ENCODE results near the gene RALGPS1. TPM values are rescaled to one million over a fixed set of nuclear protein-coding genes. Genes with fewer than 3 reads are reported as not detected.

Gene RALGPS1
- total and polyA plus RNA-seq, 2 of the 13 experiments (the other 11 are each of a cell fraction or from before 2014, with no cell fraction given): 3.7 to 6.5 TPM

GRCh38 chr9:127109212-127109711, 194.7 kb downstream of the RALGPS1 start (continued):
- peak; percentile 61 for TF ChIP-seq TCF7 (IDR thresholded peaks at IDR 0.05; ENCODE audit: low read depth)
- TF ChIP-seq GLMP (CRISPR knock-in tag; IDR thresholded peaks at IDR 0.05; ENCODE audit: borderline replicate concordance): no peak
- TF ChIP-seq, protein P1, sequence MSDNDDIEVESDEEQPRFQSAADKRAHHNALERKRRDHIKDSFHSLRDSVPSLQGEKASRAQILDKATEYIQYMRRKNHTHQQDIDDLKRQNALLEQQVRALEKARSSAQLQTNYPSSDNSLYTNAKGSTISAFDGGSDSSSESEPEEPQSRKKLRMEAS (IDR thresholded peaks at IDR 0.05): no peak
- TF ChIP-seq GFI1 (CRISPR knock-in tag; IDR thresholded peaks at IDR 0.05; ENCODE audit: borderline replicate concordance): peak; percentile 96; the same call in 1 of the 2 replicates
- TF ChIP-seq ZNF484 (CRISPR knock-in tag; IDR thresholded peaks at IDR 0.05; ENCODE audit: borderline replicate concordance, low read depth): no peak
- 0 out of 2 replicates have a peak, but pooled peaks have one; percentile 31 for TF ChIP-seq ZNF3 (CRISPR knock-in tag; IDR thresholded peaks at IDR 0.05)
- peak; percentile 12; the same call in 1 of the 2 replicates for TF ChIP-seq PITX1 (CRISPR knock-in tag; IDR thresholded peaks at IDR 0.05)
- TF ChIP-seq PRDM15 (CRISPR knock-in tag; IDR thresholded peaks at IDR 0.05): no peak
- peak; percentile 11; the same call in 1 of the 2 replicates for TF ChIP-seq FOXK1 (CRISPR knock-in tag; IDR thresholded peaks at IDR 0.05; ENCODE audit: borderline replicate concordance, low read depth)
- no peak for TF ChIP-seq RBM22 (optimal IDR thresholded peaks at IDR 0.05; ENCODE audit: low read length)
- 0 out of 2 replicates have a peak, but pooled peaks have one; percentile 32 for TF ChIP-seq ERF (CRISPR knock-in tag; IDR thresholded peaks at IDR 0.05)
- no peak for TF ChIP-seq POLR2AphosphoS2 (IDR thresholded peaks at IDR 0.05; ENCODE audit: low read depth, low read length)
- no peak for TF ChIP-seq MNT (IDR thresholded peaks at IDR 0.05)
- peak; percentile 39; the same call in 1 of the 2 replicates for TF ChIP-seq TBX2 (CRISPR knock-in tag; IDR thresholded peaks at IDR 0.05; ENCODE audit: borderline replicate concordance)
- TF ChIP-seq SMC3 (IDR thresholded peaks at IDR 0.05; ENCODE audit: low read length): 0 out of 2 replicates have a peak, but pooled peaks have one; percentile 2
- peak; percentile 95 for TF ChIP-seq ETV5 (CRISPR knock-in tag; IDR thresholded peaks at IDR 0.05; ENCODE audit: borderline replicate concordance)
- TF ChIP-seq ZNF263 (CRISPR knock-in tag; IDR thresholded peaks at IDR 0.05): no peak
- 0 out of 2 replicates have a peak, but pooled peaks have one; percentile 22 for TF ChIP-seq ATF1 (CRISPR knock-in tag; IDR thresholded peaks at IDR 0.05)
- peak; percentile 55; the same call in 1 of the 2 replicates for TF ChIP-seq ZNF431 (CRISPR knock-in tag; IDR thresholded peaks at IDR 0.05; ENCODE audit: borderline replicate concordance, low read depth)
- TF ChIP-seq, protein P2, sequence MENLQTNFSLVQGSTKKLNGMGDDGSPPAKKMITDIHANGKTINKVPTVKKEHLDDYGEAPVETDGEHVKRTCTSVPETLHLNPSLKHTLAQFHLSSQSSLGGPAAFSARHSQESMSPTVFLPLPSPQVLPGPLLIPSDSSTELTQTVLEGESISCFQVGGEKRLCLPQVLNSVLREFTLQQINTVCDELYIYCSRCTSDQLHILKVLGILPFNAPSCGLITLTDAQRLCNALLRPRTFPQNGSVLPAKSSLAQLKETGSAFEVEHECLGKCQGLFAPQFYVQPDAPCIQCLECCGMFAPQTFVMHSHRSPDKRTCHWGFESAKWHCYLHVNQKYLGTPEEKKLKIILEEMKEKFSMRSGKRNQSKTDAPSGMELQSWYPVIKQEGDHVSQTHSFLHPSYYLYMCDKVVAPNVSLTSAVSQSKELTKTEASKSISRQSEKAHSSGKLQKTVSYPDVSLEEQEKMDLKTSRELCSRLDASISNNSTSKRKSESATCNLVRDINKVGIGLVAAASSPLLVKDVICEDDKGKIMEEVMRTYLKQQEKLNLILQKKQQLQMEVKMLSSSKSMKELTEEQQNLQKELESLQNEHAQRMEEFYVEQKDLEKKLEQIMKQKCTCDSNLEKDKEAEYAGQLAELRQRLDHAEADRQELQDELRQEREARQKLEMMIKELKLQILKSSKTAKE (CRISPR knock-in tag; IDR thresholded peaks at IDR 0.05; ENCODE audit: borderline replicate concordance): peak; percentile 78
- 0 out of 2 replicates have a peak, but pooled peaks have one; percentile 24 for TF ChIP-seq FOSL2 (CRISPR knock-in tag; IDR thresholded peaks at IDR 0.05)
- TF ChIP-seq SALL1 (CRISPR knock-in tag; IDR thresholded peaks at IDR 0.05): peak; percentile 89
- peak; percentile 24; the same call in 1 of the 2 replicates for TF ChIP-seq HOXA3 (CRISPR knock-in tag; IDR thresholded peaks at IDR 0.05)

Data from HepG2 (cell line).